GM21423 (cell line): ENCODE data around the gene UBE2J2.

Experiments used
- ATAC-seq: cut with Tn5 transposase; IDR thresholded peaks from one replicate; pipeline ENCODE4 v1.9.1; 2021; ENCODE audit warnings: mild to moderate bottlenecking, moderate library complexity; ENCODE audit not compliant: unreplicated experiment

UBE2J2 gene

DNA sequence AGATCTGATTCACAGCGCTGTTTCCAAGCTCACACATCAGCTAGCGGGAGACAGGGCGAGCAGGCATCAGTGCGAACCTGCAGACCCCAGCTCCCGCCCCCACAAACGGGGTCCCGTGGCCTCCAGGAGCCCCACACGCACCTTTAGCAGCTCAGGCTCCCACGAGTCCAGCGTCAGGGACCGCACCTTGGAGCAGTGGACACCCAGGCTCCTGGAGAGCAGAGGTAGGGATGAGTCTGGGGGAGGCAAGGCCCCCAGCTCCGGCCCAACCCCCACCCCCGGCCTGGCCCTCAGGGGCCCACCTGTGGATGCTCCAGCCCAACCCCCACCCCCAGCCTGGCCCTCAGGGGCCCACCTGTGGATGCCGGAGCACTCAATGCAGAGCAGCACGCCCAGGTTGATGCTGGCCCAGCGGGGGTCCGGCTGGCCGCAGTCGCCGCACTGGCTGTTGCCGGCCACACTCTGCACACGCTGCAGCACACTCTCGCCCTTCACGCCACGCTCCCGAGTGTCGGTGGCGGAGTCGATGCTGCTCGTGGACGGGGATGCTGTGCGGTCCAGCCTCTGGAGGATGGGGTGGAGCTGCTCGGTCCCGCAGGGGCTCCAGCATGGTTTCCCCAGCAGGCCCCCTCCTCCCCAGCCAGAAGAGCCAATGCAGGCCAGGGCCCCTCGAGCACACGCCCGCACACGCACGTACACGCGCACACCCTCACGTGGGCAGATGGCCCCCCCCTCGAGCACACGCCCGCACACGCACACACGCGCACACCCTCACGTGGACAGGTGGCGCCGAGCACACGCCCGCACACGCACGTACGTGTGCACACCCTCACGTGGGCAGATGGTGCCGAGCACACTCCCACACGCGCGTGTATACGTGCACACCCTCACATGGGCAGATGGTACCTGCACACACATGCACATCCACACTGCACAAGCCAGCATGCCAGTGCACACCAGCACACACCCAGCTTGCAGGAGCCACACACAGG, 22.7 kb upstream of the UBE2J2 start:
- ATAC-seq, result no peak

DNA sequence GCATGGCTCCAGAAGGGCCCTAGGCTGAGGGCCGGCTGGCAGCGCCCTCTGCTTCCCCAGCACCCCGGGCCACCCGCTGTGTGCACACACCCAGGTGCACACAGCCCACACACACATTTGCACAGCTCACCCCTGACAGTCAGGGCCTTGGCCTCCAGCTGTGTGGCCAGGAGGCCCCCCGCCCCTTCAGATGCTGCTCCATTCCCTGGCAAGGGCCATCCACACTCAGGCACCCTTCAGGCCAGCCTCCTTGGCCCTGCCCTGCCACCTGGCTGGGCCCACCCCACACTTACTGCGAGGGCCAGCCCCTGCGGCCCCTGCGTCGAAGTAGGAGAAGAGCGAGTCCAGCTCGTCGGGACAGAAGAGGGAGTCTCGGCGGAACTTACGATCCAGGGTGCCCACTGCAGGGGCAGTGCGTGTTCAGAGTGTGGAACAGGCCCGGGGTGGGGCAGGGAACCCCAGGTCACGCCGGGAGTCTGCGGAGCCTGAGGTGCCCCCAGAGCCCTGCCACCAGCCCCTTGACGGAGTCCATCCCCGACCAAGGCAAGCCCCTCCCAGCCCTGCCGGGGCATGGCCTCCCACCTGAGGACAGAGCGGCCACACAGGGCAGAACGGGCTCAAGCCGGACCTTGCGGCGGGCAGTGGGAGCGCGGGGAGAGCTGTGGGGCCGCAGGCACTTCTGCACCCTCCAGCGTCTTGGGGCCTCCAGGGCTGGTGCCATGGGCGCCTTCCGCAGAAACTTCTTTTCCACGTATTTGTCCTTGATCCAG, 21.7 kb upstream of the UBE2J2 start:
- ATAC-seq, result no peak

DNA sequence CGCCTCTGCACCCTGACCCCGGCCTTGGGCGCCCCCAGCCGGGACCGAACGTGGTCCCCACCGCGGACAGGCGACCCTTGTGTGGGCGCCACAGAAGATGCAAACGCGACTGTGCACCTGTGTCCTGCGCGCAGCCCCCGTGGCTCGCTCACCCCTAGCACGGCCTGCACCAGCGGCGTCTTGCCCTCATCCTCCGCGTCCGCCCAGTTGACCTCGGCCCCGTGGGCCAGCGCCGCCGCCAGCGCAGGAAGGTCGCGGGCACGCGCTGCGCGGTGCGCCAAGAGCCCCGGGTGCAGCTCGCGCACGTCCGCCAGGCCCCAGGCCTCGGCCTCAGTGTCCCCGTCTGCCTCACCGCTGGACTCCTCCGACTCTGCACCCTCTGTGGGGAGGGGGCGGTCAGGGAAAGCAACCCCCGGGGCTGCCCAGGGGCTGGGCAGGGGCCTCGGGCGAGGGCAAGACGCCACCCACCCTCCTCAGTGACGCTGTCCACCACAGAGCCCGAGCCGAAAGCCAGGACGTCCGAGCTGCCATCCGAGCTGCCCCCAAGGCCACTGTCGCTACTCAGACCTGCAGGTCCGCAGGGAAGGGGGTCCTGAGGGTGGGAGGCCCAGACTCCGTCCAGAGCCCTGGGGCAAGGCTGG, 20.7 kb upstream of the UBE2J2 start:
- no peak for ATAC-seq

DNA sequence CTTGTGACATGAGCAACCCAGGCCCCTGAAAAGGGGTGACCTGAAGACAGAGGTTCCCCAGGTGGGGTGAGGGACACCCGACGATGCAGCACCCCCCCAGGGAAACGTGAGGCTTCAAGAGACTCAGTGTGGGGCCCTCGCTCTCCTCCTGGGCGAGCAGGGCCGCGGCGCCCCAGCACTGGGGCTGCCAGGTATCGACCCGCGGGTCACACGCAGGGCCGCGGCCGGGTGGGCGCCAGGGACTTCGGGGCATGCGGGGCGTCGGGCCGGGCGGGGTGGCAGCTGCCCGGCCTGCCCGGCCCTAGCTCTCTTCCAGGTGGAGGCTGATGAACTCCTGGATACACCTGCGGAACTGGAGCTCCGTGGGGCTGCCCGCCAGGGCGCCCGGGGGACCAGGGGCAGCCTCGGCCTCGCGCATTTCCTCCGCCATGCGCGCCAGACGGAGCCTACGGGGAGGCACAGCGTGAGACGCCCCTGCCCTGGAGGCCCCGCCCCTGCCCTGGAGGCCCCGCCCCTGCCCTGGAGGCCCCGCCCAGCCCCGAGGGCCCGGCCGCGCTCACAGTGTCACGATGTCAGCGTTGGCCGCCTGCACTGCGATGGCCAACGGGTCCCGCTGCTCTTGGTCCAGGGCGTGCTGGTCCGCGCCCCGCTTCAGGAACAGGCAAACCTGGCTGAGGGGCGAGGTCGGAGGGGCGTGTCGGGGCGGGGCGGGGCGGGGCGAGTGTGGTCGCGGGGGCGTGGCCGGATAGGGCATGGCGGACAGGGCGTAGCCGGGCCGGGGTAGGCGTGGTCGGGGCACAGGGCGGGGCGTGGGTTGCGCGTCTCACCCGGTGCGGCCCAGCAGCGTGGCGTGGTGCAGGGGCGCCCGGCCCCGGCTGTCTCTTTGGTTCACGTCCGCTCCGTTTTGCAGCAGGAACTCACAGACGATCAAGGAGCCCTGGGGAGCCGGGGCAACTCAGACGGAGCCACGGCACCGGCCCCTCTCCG, 19.9 kb upstream of the UBE2J2 start:
- ATAC-seq, result no peak

DNA sequence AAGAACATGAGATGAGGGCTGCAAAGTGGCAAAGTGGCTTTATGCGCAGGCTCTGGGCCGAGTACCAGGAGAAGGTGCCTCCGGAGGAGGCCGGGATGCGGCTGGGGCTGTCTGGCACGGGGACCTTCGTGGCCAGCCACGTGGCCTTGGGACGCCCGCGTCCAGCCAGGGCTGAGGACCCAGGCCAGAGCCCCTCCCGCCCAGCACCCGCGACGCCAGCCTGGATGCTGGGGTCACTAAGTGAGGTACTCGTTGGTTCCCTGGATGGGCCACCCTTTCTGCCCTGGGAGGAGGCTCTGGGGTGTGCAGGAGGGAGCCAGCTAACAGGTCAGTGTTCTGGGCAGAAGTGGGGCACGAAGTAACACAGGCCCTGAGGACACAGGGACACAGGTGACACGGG, 19.2 kb upstream of the UBE2J2 start:
- no peak for ATAC-seq

DNA sequence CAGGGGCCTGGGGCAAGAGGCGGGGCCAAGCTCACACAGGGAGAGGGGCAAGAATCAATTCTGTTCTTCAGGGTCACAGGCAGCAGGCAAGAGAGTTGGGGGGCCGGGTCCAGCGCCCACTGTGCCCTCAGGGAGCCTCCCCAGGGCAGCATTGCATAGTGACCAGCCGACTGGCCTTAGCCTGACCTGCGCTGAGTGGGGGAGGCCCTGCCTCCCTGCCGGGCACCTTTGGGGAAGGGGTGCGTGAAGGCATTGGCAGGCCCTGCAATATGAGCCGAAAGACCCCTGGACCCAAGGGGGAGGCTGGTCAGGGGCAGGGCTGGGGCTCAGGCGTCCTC, 18.8 kb upstream of the UBE2J2 start:
- ATAC-seq, result no peak

DNA sequence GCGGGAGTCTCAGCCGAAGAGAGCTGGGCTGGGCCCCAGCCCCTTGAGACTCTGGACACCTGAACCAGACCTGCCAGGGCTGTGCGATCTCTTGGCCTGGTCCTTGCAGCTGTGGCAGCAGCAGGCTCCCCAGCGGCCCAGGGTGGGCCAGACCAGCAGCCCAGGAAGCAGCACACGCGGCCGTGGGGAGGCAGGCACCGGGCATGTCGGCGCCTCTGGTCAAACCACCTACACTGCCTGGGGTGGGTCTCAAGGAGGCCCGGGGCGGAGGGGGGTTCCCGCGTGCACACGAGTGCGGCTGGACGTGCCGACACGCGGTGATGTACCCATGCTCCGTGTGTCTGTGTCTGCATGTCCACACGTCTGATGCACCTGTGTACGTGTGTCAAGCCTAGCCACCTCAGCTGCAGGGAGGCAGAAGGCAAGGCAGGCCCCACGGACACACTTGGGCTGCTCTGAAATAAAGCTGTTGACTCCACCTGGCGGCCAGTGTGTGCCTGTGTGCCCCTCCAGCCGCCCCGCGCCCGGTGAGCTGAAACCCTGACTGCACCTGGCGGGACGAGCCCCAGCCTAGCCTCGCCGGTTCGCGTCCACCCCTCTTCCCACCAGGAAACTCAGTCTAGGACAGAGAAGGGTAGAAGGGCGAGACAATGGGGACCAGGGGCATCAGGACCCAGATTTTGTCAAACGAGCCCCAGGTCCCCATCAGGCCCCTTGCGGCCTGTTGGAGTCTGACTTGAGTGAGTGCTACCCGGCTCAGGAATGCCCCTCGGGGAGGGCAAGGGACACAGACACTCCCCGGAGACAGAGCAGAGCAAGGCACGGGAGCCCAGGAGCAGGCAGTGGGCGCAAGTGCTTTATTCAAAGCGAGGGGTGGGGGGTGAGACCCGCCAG, 18.1 kb upstream of the UBE2J2 start:
- peak; percentile 51 for ATAC-seq

DNA sequence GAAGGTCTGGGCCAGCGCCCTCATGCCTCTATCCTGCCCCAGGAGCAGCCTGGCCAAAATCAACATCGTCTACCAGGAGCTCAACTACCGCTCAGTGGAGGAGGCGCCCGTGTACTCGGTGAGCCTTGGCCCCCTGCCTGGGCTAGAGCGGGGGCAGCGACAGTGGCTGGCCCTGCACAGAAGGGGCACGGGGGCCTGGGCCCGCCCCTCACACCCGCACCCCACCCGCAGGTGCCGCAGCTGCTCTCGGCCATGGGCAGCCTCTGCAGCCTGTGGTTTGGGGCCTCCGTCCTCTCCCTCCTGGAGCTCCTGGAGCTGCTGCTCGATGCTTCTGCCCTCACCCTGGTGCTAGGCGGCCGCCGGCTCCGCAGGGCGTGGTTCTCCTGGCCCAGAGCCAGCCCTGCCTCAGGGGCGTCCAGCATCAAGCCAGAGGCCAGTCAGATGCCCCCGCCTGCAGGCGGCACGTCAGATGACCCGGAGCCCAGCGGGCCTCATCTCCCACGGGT, 17.4 kb upstream of the UBE2J2 start:
- no peak for ATAC-seq

DNA sequence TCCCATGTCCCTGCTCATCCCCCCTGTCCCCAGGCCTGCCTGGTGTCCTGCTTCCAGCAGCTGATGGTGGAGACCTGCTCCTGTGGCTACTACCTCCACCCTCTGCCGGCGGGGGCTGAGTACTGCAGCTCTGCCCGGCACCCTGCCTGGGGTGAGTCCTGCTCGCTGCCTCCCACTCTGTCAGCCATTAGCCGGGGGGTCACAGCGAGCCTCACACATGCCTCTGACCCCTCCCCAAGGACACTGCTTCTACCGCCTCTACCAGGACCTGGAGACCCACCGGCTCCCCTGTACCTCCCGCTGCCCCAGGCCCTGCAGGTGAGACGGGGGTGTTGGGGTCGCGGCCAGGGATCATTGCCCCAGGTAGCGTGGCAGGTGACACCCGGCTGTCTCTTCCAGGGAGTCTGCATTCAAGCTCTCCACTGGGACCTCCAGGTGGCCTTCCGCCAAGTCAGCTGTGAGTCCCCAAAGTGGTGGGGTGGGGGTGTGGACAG, 16.6 kb upstream of the UBE2J2 start:
- no peak for ATAC-seq

DNA sequence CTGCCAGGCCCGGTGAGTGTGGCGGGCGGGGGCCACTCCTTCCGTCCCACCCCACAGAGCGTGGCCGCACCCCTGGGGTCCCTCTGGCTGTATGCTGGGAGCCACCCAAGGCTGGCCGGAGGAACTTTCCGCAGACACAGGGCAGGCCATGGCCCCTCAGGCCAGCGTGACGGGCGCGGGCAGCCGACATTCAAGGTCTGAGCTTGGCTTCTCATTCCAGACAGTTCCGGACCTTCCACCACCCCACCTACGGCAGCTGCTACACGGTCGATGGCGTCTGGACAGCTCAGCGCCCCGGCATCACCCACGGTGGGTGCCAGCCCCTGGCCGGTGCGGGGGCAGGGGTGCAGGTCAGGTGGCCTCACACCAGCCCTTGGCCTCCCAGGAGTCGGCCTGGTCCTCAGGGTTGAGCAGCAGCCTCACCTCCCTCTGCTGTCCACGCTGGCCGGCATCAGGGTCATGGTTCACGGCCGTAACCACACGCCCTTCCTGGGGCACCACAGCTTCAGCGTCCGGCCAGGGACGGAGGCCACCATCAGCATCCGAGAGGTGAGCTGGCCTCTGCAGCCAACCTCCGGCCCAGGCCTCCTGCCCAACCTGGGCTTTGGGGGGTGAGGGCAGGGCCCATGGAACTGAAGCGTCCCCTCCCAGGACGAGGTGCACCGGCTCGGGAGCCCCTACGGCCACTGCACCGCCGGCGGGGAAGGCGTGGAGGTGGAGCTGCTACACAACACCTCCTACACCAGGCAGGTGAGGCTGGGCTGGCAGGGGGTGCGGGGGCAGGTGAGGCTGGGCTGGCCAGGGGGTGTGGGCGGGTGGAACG, 13.8 kb upstream of the UBE2J2 start:
- ATAC-seq, result no peak

DNA sequence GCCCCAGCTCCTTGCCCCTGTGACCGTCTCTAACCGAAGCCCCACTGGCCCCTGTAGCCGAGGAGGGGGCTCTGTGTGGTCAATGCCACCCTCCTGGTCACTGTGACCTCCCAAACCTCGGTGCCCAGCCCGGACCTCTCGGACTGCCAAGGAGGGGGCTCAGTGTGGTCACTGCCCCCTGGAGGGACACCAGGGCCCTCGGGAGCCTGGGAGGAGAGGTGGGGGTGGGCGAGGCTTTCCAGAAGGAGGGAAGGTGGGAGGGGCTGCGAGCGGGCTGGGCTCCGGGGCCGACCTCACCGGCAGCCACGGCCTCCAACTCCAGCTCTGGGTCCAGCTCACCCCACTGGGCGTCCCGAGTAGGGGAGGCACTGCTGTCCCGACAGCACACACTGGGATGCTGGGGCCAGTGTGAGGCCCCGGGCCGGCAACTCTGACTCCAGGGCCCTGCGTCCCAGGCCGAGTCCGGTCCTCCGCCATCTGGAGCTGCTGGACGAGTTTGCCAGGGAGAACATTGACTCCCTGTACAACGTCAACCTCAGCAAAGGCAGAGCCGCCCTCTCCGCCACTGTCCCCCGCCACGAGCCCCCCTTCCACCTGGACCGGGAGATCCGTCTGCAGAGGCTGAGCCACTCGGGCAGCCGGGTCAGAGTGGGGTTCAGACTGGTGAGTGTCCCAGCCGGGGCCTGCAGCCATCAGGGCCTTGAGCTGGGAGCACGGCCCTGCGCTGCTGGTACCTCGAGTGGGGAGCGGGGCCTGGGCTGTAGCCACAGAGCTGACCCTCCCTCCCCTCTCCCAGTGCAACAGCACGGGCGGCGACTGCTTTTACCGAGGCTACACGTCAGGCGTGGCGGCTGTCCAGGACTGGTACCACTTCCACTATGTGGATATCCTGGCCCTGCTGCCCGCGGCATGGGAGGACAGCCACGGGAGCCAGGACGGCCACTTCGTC, 12.9 kb upstream of the UBE2J2 start:
- no peak for ATAC-seq

DNA sequence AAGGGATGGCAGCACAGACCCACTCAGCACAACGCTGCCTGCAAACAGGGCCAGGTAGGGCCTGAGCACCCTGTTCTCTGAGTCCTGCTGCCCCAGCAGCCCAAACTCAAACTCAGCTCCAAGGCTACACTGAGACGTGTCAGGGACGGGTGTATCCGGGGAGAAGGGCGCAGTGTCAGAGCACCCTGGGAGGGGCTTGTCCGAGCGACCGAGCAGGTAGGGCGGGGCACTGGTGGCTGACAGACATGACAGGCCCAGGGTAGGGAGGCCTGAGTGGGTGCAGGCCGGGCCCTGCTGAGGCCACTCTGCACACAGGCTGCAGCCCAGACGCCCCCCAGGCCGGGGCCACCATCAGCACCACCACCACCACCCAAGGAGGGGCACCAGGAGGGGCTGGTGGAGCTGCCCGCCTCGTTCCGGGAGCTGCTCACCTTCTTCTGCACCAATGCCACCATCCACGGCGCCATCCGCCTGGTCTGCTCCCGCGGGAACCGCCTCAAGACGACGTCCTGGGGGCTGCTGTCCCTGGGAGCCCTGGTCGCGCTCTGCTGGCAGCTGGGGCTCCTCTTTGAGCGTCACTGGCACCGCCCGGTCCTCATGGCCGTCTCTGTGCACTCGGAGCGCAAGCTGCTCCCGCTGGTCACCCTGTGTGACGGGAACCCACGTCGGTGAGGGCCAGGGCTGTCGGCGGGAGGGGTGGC, 12.1 kb upstream of the UBE2J2 start:
- no peak for ATAC-seq

DNA sequence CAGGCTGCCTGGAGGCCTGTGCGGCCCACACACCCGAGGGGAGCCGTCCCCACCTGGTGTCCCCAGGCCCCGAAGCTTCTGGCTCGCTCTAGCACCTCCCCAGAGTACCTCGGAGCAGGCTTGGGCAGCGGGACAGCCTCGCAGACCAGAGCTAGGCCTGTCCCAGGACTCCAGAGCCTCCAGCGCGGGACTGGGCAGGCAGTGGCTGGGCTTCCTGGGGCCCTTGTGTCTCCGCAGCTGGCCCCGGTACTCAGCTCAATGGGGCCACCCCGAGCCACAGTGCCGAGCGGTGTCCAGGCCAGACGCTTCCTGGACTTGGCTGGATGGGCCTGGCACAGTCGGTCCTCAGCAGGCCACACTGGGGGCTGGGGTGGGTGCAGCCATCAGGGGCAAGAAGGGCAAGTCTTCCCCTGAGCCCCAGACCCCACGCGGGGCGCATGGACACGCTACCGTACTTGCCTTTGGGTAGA, 11.5 kb upstream of the UBE2J2 start:
- ATAC-seq, result no peak

DNA sequence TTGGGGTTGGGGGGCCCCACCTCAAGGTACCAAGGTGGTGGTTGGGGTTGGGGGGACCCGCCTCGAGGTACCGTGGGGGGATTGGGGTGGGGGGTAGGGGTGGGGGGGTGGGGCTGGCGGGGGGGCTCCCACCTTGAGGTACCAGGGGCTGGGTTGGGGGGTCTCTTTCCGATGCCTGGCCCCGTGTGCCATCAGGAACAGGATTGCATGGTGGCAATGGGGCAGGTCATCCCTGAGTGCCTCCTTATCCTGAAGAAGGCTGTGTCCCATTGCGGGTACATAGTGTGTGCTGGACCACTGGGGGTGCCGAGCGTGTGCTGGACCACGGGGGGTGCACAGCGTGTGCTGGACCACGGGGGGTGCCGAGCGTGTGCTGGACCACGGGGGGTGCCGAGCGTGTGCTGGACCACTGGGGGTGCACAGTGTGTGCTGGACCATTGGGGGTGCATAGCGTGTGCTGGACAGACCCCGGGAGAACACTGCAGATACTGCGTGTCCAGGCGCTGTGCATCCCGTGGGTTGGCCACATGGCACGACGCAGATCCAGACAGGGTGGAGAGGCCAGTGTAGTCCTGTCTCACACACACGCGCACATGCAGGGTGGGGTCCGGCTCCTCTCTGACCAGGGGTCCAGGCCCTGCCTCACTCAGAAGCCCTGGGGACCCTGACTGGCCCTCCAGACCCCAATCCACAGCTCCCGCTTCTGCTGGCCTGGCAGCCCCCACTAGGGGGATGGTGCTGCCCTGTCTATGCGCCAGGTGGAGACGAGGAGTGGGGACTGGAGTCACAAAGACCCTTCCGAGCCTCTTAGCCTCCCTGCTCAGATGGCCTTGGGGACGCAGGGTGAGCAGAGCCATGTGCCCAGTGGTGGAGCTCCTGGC, 10.8 kb upstream of the UBE2J2 start:
- ATAC-seq, result no peak

DNA sequence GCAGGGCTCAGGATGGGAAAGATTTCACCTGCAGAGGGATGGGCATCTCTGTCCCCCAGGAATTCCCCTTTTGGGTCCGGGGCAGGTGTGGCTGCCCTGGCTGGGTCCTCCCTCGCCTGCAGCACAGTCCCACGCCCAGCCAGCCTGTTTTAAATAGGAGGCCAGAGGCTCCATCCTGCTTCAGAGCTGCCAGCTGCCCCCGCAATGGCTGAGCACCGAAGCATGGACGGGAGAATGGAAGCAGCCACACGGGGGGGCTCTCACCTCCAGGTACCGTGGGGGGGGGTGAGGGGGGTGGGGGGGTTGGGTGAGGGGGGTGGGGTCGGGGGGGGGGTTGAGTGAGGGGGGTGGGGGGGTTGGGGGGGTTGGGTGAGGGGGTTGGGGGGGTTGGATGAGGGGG, 10.2 kb upstream of the UBE2J2 start:
- ATAC-seq, result no peak
